ENCODE data around the gene AMN. TPM values are rescaled to one million over a fixed set of nuclear protein-coding genes. Genes with fewer than 3 reads are reported as not detected.
"Not testable (repeated sequence)": the region's sequence is repeated elsewhere in the genome, so short reads cannot be mapped to it uniquely, and the experiment has no call there.

AMN gene
- total RNA-seq, 4 donors from 2014 or later, result 0.59 TPM; not detected in 3

- H3K4me1 ChIP-seq, result peaks cover 9 to 49% (median 35%) of the 10 kb centered on the region in 3 donors
- 68% methylated on average over 8 of the region's 12 CpGs; no CpG with 5 or more reads in 1 of the 2 donors for WGBS, 2 donors (ENCODE audit: low coverage in 1 of 2)
These were observed 3.6 kb downstream of the AMN start for GRCh38 chr14:102926104-102926503.

GRCh38 chr14:102926840-102927239 lies 4.4 kb downstream of the AMN start:
- H3K9me3 ChIP-seq, ATAC-seq, H3K27ac ChIP-seq, H3K4me3 ChIP-seq, H3K36me3 ChIP-seq: not testable (repeated sequence)
- peaks cover 9 to 49% (median 35%) of the 10 kb centered on the region in 3 donors for H3K4me1 ChIP-seq
- WGBS, 2 donors (ENCODE audit: low coverage in 1 of 2), result 93 to 95% methylated on average over 4 to 7 of the region's 10 CpGs
- peaks cover 92% of the 10 kb centered on the region for H3K27me3 ChIP-seq

More at GRCh38 chr14:102926104-102926503, 3.6 kb downstream of the AMN start:
- H3K36me3 ChIP-seq, result no peaks in the 10 kb centered on the region
- peaks cover 99% of the 10 kb centered on the region for H3K27me3 ChIP-seq
- no peak for TF ChIP-seq EP300 (IDR thresholded peaks at IDR 0.05)
- no peak for TF ChIP-seq POLR2AphosphoS5 (IDR thresholded peaks at IDR 0.05)
- H3K9me3 ChIP-seq, result no peaks in the 10 kb centered on the region
- no peak overlapping the region for H3K27ac ChIP-seq
- ATAC-seq, result no peak
- no peak overlapping the region for H3K4me3 ChIP-seq

GRCh38 chr14:102927346-102927877 lies 4.9 kb downstream of the AMN start:
- TF ChIP-seq POLR2AphosphoS5 (IDR thresholded peaks at IDR 0.05), result no peak
- TF ChIP-seq EP300 (IDR thresholded peaks at IDR 0.05), result no peak
- TF ChIP-seq CTCF (IDR thresholded peaks at IDR 0.05), result no peak
- TF ChIP-seq POLR2A (IDR thresholded peaks at IDR 0.05), result no peak
- no peaks in the 10 kb centered on the region for H3K9me3 ChIP-seq
- H3K36me3 ChIP-seq, result peaks cover 0 to 11% of the 10 kb centered on the region in 2 donors
- H3K4me1 ChIP-seq, result peaks cover 9 to 48% (median 35%) of the 10 kb centered on the region in 3 donors
- no peak overlapping the region for H3K27ac ChIP-seq
- H3K4me3 ChIP-seq, result no peak overlapping the region
- H3K27me3 ChIP-seq, result peaks cover 86% of the 10 kb centered on the region
- 83 to 100% methylated on average over 1 to 3 of the region's 19 CpGs for WGBS, 2 donors (ENCODE audit: low coverage in 1 of 2)
- no peak for ATAC-seq

- peaks cover 81% of the 10 kb centered on the region for H3K27me3 ChIP-seq
- peaks cover 0 to 16% of the 10 kb centered on the region in 2 donors for H3K36me3 ChIP-seq
- H3K4me3 ChIP-seq, result peak overlapping the region; percentile 21 to 47
- TF ChIP-seq EP300 (IDR thresholded peaks at IDR 0.05), result no peak
- no peak for TF ChIP-seq POLR2AphosphoS5 (IDR thresholded peaks at IDR 0.05)
- TF ChIP-seq POLR2A (IDR thresholded peaks at IDR 0.05), result no peak
- no peak for TF ChIP-seq CTCF (IDR thresholded peaks at IDR 0.05)
- no peaks in the 10 kb centered on the region for H3K9me3 ChIP-seq
- WGBS, 2 donors (ENCODE audit: low coverage in 1 of 2), result 10% methylated on average over 8 of the region's 35 CpGs; no CpG with 5 or more reads in 1 of the 2 donors
- no peak for ATAC-seq
- no peak overlapping the region for H3K27ac ChIP-seq
- H3K4me1 ChIP-seq, result peaks cover 9 to 43% (median 32%) of the 10 kb centered on the region in 3 donors
These were observed 5.5 kb downstream of the AMN start for GRCh38 chr14:102927878-102928411.

GRCh38 chr14:102928412-102929240 lies 6.2 kb downstream of the AMN start:
- Histone ChIP-seq H3K27ac (no peak overlapping the region), H3K27me3 (peaks cover 74% of the 10 kb centered on the region)
- WGBS, 2 donors (ENCODE audit: low coverage in 1 of 2), result 0% methylated on average over 1 of the region's 94 CpGs; no CpG with 5 or more reads in 1 of the 2 donors

More at GRCh38 chr14:102928412-102929240, 6.2 kb downstream of the AMN start:
- peak; percentile 57 for ATAC-seq
- Histone ChIP-seq H3K9me3 (no peaks in the 10 kb centered on the region), H3K4me3 (peak overlapping the region; percentile 21 to 47), H3K4me1 (peaks cover 9 to 36% (median 29%) of the 10 kb centered on the region in 3 donors), H3K36me3 (peaks cover 0 to 23% of the 10 kb centered on the region in 2 donors)
- TF ChIP-seq CTCF (IDR thresholded peaks at IDR 0.05), result no peak
- no peak for TF ChIP-seq POLR2AphosphoS5 (IDR thresholded peaks at IDR 0.05)
- TF ChIP-seq POLR2A (IDR thresholded peaks at IDR 0.05), result no peak
- no peak for TF ChIP-seq EP300 (IDR thresholded peaks at IDR 0.05)

All from gastroesophageal sphincter (tissue), 4 donors.